ENCODE data around the gene XDH.

Gene XDH

GRCh38 chr2:31380243-31380642 lies 34.3 kb downstream of the XDH start:
- H3K4me1 ChIP-seq (ENCODE audit: control insufficient read depth, insufficient read depth, low read depth, low read length): peaks cover 15% of the 10 kb centered on the region
- no peak overlapping the region for H4K91ac ChIP-seq (ENCODE audit: low read length)
- WGBS: 86% methylated on average over 3 of the region's 3 CpGs
- no peak overlapping the region for H3K18ac ChIP-seq (ENCODE audit: low read depth in 1 of 2, low read length in 2 of 2)
- H2BK12ac ChIP-seq (ENCODE audit: low read length in 2 of 2): no peak overlapping the region
- no peaks in the 10 kb centered on the region for H3K27me3 ChIP-seq (ENCODE audit: control insufficient read depth in 1 of 2, insufficient read depth in 1 of 2, low read length in 2 of 2)
- H3K79me1 ChIP-seq (replicated peaks; ENCODE audit: low read length, poor library complexity, severe bottlenecking): no peaks in the 10 kb centered on the region
- no peak for DNase-seq
- H3K9ac ChIP-seq (ENCODE audit: low read length): no peak overlapping the region
- H2AK5ac ChIP-seq (ENCODE audit: low read length, severe bottlenecking): no peak overlapping the region
- H2AFZ ChIP-seq (ENCODE audit: low read depth, low read length): no peak overlapping the region
- H2BK5ac ChIP-seq (ENCODE audit: low read depth, low read length, poor library complexity, severe bottlenecking): no peak overlapping the region
- no peak overlapping the region for H2BK15ac ChIP-seq (ENCODE audit: low read depth, poor library complexity, severe bottlenecking)
- no peak overlapping the region for H3K23ac ChIP-seq (ENCODE audit: low read length in 2 of 2)
- H2BK120ac ChIP-seq (ENCODE audit: low read depth, low read length): no peak overlapping the region
- H3K4me2 ChIP-seq (ENCODE audit: low read length, poor library complexity, severe bottlenecking): no peak overlapping the region
- peaks cover 0 to 6% of the 10 kb centered on the region in 2 experiments for H3K36me3 ChIP-seq (ENCODE audit: control insufficient read depth in 1 of 2, insufficient read depth in 2 of 2, low read depth in 1 of 2, low read length in 2 of 2)
- no peak overlapping the region for H3K14ac ChIP-seq (ENCODE audit: low read length in 2 of 2)
- H3K4ac ChIP-seq (ENCODE audit: low read depth in 1 of 2, low read length in 2 of 2): no peak overlapping the region
- H3K4me3 ChIP-seq (ENCODE audit: insufficient read depth in 1 of 2, low read depth in 1 of 2, low read length in 2 of 2): no peak overlapping the region
- no peak overlapping the region for H3K27ac ChIP-seq (ENCODE audit: low read length, poor library complexity, severe bottlenecking)
- H4K8ac ChIP-seq (ENCODE audit: low read length): no peak overlapping the region
- H3K9me3 ChIP-seq (ENCODE audit: control insufficient read depth, low read length): no peaks in the 10 kb centered on the region

DNA sequence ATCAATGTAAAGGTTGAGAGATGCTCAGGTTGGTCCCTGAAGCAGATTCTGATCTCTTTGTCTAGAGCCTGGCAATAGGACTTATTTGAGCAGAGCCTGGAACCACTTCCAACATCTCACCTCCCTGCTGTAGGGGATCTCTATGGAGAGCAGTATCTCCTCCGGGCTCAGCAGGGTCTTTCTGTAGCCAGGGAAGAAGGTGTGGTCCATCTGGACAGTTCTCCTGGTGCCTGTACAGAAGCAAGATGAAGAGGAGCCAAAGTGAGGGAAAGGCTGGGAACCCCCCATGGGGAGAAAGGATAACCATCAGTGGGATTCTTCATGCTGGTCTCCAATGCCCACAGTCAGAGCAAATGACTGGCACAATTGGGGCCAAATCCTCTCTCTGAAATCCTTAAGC lies 34.8 kb downstream of the XDH start:
- Histone ChIP-seq H3K23ac (ENCODE audit: low read length in 2 of 2) (no peak overlapping the region), H4K8ac (ENCODE audit: low read length) (no peak overlapping the region), H3K4me1 (ENCODE audit: control insufficient read depth, insufficient read depth, low read depth, low read length) (peaks cover 11% of the 10 kb centered on the region), H3K4ac (ENCODE audit: low read depth in 1 of 2, low read length in 2 of 2) (no peak overlapping the region), H3K14ac (ENCODE audit: low read length in 2 of 2) (no peak overlapping the region), H2BK120ac (ENCODE audit: low read depth, low read length) (no peak overlapping the region), H2BK15ac (ENCODE audit: low read depth, poor library complexity, severe bottlenecking) (no peak overlapping the region), H3K9me3 (ENCODE audit: control insufficient read depth, low read length) (no peaks in the 10 kb centered on the region), H3K4me3 (ENCODE audit: insufficient read depth in 1 of 2, low read depth in 1 of 2, low read length in 2 of 2) (no peak overlapping the region), H2AFZ (ENCODE audit: low read depth, low read length) (no peak overlapping the region), H4K91ac (ENCODE audit: low read length) (no peak overlapping the region), H3K18ac (ENCODE audit: low read depth in 1 of 2, low read length in 2 of 2) (no peak overlapping the region), H2AK5ac (ENCODE audit: low read length, severe bottlenecking) (no peak overlapping the region), H3K9ac (ENCODE audit: low read length) (no peak overlapping the region), H3K27ac (ENCODE audit: low read length, poor library complexity, severe bottlenecking) (no peak overlapping the region), H2BK12ac (ENCODE audit: low read length in 2 of 2) (no peak overlapping the region), H3K79me1 (replicated peaks; ENCODE audit: low read length, poor library complexity, severe bottlenecking) (no peaks in the 10 kb centered on the region), H3K4me2 (ENCODE audit: low read length, poor library complexity, severe bottlenecking) (no peak overlapping the region), H3K27me3 (ENCODE audit: control insufficient read depth in 1 of 2, insufficient read depth in 1 of 2, low read length in 2 of 2) (no peaks in the 10 kb centered on the region), H2BK5ac (ENCODE audit: low read depth, low read length, poor library complexity, severe bottlenecking) (no peak overlapping the region), H3K36me3 (ENCODE audit: control insufficient read depth in 1 of 2, insufficient read depth in 2 of 2, low read depth in 1 of 2, low read length in 2 of 2) (peaks cover 0 to 6% of the 10 kb centered on the region in 2 experiments)
- no peak for DNase-seq
- 100% methylated on average over 1 of the region's 1 CpG for WGBS

- 79% methylated on average over 6 of the region's 6 CpGs for WGBS
- no peak for DNase-seq
These were observed 35.6 kb downstream of the XDH start for GRCh38 chr2:31378791-31379501.

DNA sequence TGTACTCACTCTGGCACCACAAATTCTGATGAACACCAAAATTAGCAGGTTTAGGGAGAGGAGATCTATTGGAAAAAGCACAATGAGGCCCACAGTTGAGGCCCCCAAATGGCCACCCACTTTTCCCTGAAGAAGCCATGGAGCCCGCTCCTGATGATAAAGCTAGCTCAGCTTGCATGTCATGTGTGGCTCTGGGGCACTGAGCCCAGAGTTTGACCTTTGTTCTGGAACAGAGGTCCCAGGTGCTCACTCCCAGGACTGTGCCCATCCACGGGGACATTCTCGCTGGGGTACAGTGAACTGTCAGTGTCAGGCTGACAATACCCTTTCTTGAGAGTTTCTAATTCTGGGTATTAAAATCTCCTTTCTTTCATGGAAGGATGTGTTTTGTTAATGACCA lies 36.2 kb downstream of the XDH start:
- WGBS: 89% methylated on average over 2 of the region's 3 CpGs

More at GRCh38 chr2:31378791-31379501, 35.6 kb downstream of the XDH start:
- Histone ChIP-seq H3K9me3 (ENCODE audit: control insufficient read depth, low read length) (no peaks in the 10 kb centered on the region), H3K14ac (ENCODE audit: low read length in 2 of 2) (no peak overlapping the region), H2BK12ac (ENCODE audit: low read length in 2 of 2) (no peak overlapping the region), H3K27me3 (ENCODE audit: control insufficient read depth in 1 of 2, insufficient read depth in 1 of 2, low read length in 2 of 2) (no peaks in the 10 kb centered on the region), H2BK5ac (ENCODE audit: low read depth, low read length, poor library complexity, severe bottlenecking) (no peak overlapping the region), H3K4ac (ENCODE audit: low read depth in 1 of 2, low read length in 2 of 2) (no peak overlapping the region), H3K9ac (ENCODE audit: low read length) (no peak overlapping the region), H3K27ac (ENCODE audit: low read length, poor library complexity, severe bottlenecking) (no peak overlapping the region), H3K4me1 (ENCODE audit: control insufficient read depth, insufficient read depth, low read depth, low read length) (peaks cover 11% of the 10 kb centered on the region), H4K8ac (ENCODE audit: low read length) (no peak overlapping the region), H3K18ac (ENCODE audit: low read depth in 1 of 2, low read length in 2 of 2) (no peak overlapping the region), H3K23ac (ENCODE audit: low read length in 2 of 2) (no peak overlapping the region), H2AK5ac (ENCODE audit: low read length, severe bottlenecking) (no peak overlapping the region), H3K4me3 (ENCODE audit: insufficient read depth in 1 of 2, low read depth in 1 of 2, low read length in 2 of 2) (no peak overlapping the region), H3K79me1 (replicated peaks; ENCODE audit: low read length, poor library complexity, severe bottlenecking) (no peaks in the 10 kb centered on the region), H2AFZ (ENCODE audit: low read depth, low read length) (no peak overlapping the region), H2BK15ac (ENCODE audit: low read depth, poor library complexity, severe bottlenecking) (no peak overlapping the region), H2BK120ac (ENCODE audit: low read depth, low read length) (no peak overlapping the region), H3K4me2 (ENCODE audit: low read length, poor library complexity, severe bottlenecking) (no peak overlapping the region), H3K36me3 (ENCODE audit: control insufficient read depth in 1 of 2, insufficient read depth in 2 of 2, low read depth in 1 of 2, low read length in 2 of 2) (peaks cover 0 to 6% of the 10 kb centered on the region in 2 experiments), H4K91ac (ENCODE audit: low read length) (no peak overlapping the region)

More for the DNA sequence above, 36.2 kb downstream of the XDH start:
- Histone ChIP-seq H2BK5ac (ENCODE audit: low read depth, low read length, poor library complexity, severe bottlenecking) (no peak overlapping the region), H3K23ac (ENCODE audit: low read length in 2 of 2) (no peak overlapping the region), H3K27ac (ENCODE audit: low read length, poor library complexity, severe bottlenecking) (no peak overlapping the region), H4K91ac (ENCODE audit: low read length) (no peak overlapping the region), H3K27me3 (ENCODE audit: control insufficient read depth in 1 of 2, insufficient read depth in 1 of 2, low read length in 2 of 2) (no peaks in the 10 kb centered on the region), H3K18ac (ENCODE audit: low read depth in 1 of 2, low read length in 2 of 2) (no peak overlapping the region), H3K4me2 (ENCODE audit: low read length, poor library complexity, severe bottlenecking) (no peak overlapping the region), H3K4ac (ENCODE audit: low read depth in 1 of 2, low read length in 2 of 2) (no peak overlapping the region), H4K8ac (ENCODE audit: low read length) (no peak overlapping the region), H3K14ac (ENCODE audit: low read length in 2 of 2) (no peak overlapping the region), H2BK120ac (ENCODE audit: low read depth, low read length) (no peak overlapping the region), H2BK12ac (ENCODE audit: low read length in 2 of 2) (no peak overlapping the region), H3K4me1 (ENCODE audit: control insufficient read depth, insufficient read depth, low read depth, low read length) (peaks cover 8% of the 10 kb centered on the region), H2BK15ac (ENCODE audit: low read depth, poor library complexity, severe bottlenecking) (no peak overlapping the region), H3K9ac (ENCODE audit: low read length) (no peak overlapping the region), H3K4me3 (ENCODE audit: insufficient read depth in 1 of 2, low read depth in 1 of 2, low read length in 2 of 2) (no peak overlapping the region), H2AK5ac (ENCODE audit: low read length, severe bottlenecking) (no peak overlapping the region), H3K36me3 (ENCODE audit: control insufficient read depth in 1 of 2, insufficient read depth in 2 of 2, low read depth in 1 of 2, low read length in 2 of 2) (peaks cover 0 to 6% of the 10 kb centered on the region in 2 experiments), H3K9me3 (ENCODE audit: control insufficient read depth, low read length) (no peaks in the 10 kb centered on the region), H3K79me1 (replicated peaks; ENCODE audit: low read length, poor library complexity, severe bottlenecking) (no peaks in the 10 kb centered on the region), H2AFZ (ENCODE audit: low read depth, low read length) (no peak overlapping the region)
- DNase-seq: no peak

Data from mesenchymal stem cell (in vitro differentiated cells and primary cell).